H9 (cell line): Measurements from ENCODE around the gene UPF3A. TPM values are rescaled to one million over a fixed set of nuclear protein-coding genes. Genes with fewer than 3 reads are reported as not detected.
"Not testable (repeated sequence)": the region's sequence is repeated elsewhere in the genome, so short reads cannot be mapped to it uniquely, and the experiment has no call there.

Experiments
- DNase-seq: peaks from one replicate; pipeline ENCODE4 v3.0.0-alpha.2; 2017
- H2AFZ ChIP-seq: one replicate; pipeline ENCODE4 v1.6.1; 2013; ENCODE audit warnings: mild to moderate bottlenecking, low read length, control low read depth, moderate library complexity
- H2AK5ac ChIP-seq: 2 replicates; pipeline ENCODE4 v1.6.1; 2013; ENCODE audit warnings: low read length, control low read depth, mixed read lengths; ENCODE audit not compliant: insufficient read length
- H2BK120ac ChIP-seq: one replicate; pipeline ENCODE4 v1.6.1; 2013; ENCODE audit warnings: low read depth, mild to moderate bottlenecking, low read length, control low read depth, inconsistent platforms; ENCODE audit not compliant: poor library complexity, severe bottlenecking
- H2BK12ac ChIP-seq: 2 replicates; pipeline ENCODE4 v1.6.1; 2013; ENCODE audit warnings: low read length, control low read depth, mixed read lengths, low read depth; ENCODE audit not compliant: insufficient read length
- H2BK15ac ChIP-seq: 2 replicates; pipeline ENCODE4 v1.6.1; 2013; ENCODE audit warnings: low read depth, low read length, control low read depth
- H2BK20ac ChIP-seq: one replicate; pipeline ENCODE4 v1.6.1; 2013; ENCODE audit warnings: low read depth, mild to moderate bottlenecking, low read length, control low read depth, inconsistent platforms; ENCODE audit not compliant: poor library complexity, severe bottlenecking
- H2BK5ac ChIP-seq: 2 replicates; pipeline ENCODE4 v1.6.1; 2013; ENCODE audit warnings: low read length, control low read depth, mixed read lengths; ENCODE audit not compliant: insufficient read length
- H3K14ac ChIP-seq: 2 replicates; pipeline ENCODE4 v1.6.1; 2013; ENCODE audit warnings: low read length, control low read depth; ENCODE audit not compliant: insufficient read depth
- H3K18ac ChIP-seq: 2 replicates; pipeline ENCODE4 v1.6.1; 2013; ENCODE audit warnings: low read depth, mild to moderate bottlenecking, mixed read lengths, low read length, control low read depth; ENCODE audit not compliant: insufficient read length
- H3K23ac ChIP-seq: 2 replicates; pipeline ENCODE4 v1.6.1; 2013; ENCODE audit warnings: low read length, control low read depth, mixed read lengths, low read depth; ENCODE audit not compliant: insufficient read length
- H3K23me2 ChIP-seq: 2 replicates; pipeline ENCODE4 v1.6.1; 2013; ENCODE audit warnings: low read depth, mild to moderate bottlenecking, mixed read lengths, low read length, control low read depth; ENCODE audit not compliant: insufficient read length, poor library complexity, severe bottlenecking
- H3K27ac ChIP-seq: 2 replicates; pipeline ENCODE4 v1.5.1; 2013; ENCODE audit warnings: low read length, control low read depth, mixed read lengths, low read depth; ENCODE audit not compliant: insufficient read length
- H3K27me3 ChIP-seq: 2 replicates; pipeline ENCODE4 v1.6.1; 2013; ENCODE audit warnings: low read length, control low read depth, inconsistent platforms; ENCODE audit not compliant: insufficient read depth
- H3K4ac ChIP-seq: 2 replicates; pipeline ENCODE4 v1.6.1; 2013; ENCODE audit warnings: low read depth, mild to moderate bottlenecking, control low read depth, inconsistent platforms, low read length, moderate library complexity
- H3K4me1 ChIP-seq: 2 replicates; pipeline ENCODE4 v1.6.1; 2013; ENCODE audit warnings: low read length, control low read depth, inconsistent platforms; ENCODE audit not compliant: insufficient read depth
- H3K4me2 ChIP-seq: 2 replicates; pipeline ENCODE4 v1.6.1; 2013; ENCODE audit warnings: low read length, control low read depth, mixed read lengths; ENCODE audit not compliant: insufficient read length, insufficient read depth
- H3K56ac ChIP-seq: 2 replicates; pipeline ENCODE4 v1.6.1; 2013; ENCODE audit warnings: low read depth, mild to moderate bottlenecking, mixed read lengths, low read length, control low read depth; ENCODE audit not compliant: insufficient read length
- H3K79me1 ChIP-seq: 2 replicates; pipeline ENCODE4 v1.6.1; 2013; ENCODE audit warnings: low read depth, mild to moderate bottlenecking, moderate library complexity, low read length, control low read depth, inconsistent platforms; ENCODE audit not compliant: insufficient read depth, poor library complexity, severe bottlenecking
- H3K79me2 ChIP-seq: 2 replicates; pipeline ENCODE4 v1.6.1; 2013; ENCODE audit warnings: low read length, control low read depth, inconsistent platforms; ENCODE audit not compliant: insufficient read depth
- H3K9ac ChIP-seq: 2 replicates; pipeline ENCODE4 v1.6.1; 2013; ENCODE audit warnings: low read length, control low read depth, mixed read lengths; ENCODE audit not compliant: insufficient read length; ENCODE audit errors: extremely low read depth
- H3K9me3 ChIP-seq: one replicate; pipeline ENCODE4 v1.6.1; 2013; ENCODE audit warnings: low read depth, low read length, inconsistent platforms; ENCODE audit not compliant: control insufficient read depth
- H3T11ph ChIP-seq: one replicate; pipeline ENCODE4 v1.6.1; 2013; ENCODE audit warnings: mild to moderate bottlenecking, low read length, control low read depth, inconsistent platforms
- H4K20me1 ChIP-seq: one replicate; pipeline ENCODE4 v1.6.1; 2013; ENCODE audit not compliant: control insufficient read depth, insufficient read length, insufficient read depth
- H4K5ac ChIP-seq: 2 replicates; pipeline ENCODE4 v1.6.1; 2013; ENCODE audit warnings: low read depth, mild to moderate bottlenecking, mixed read lengths, low read length, control low read depth; ENCODE audit not compliant: insufficient read length
- H4K8ac ChIP-seq: replicated peaks from 2 replicates; pipeline ENCODE4 v1.6.1; 2013; ENCODE audit warnings: low read length, control low read depth, mixed read lengths, low read depth; ENCODE audit not compliant: insufficient read length
- H4K91ac ChIP-seq: 2 replicates; pipeline ENCODE4 v1.6.1; 2013; ENCODE audit warnings: low read depth, mild to moderate bottlenecking, moderate library complexity, mixed read lengths, low read length, control low read depth; ENCODE audit not compliant: insufficient read length
- H3K27ac Mint-ChIP-seq, 3 experiments: 2 replicates in 2 of 3; 3 replicates in 1 of 3; pipeline ENCODE4 v1.8.0; 2020 to 2021; ENCODE audit warnings: mixed read lengths in 3 of 3, mild to moderate bottlenecking in 1 of 3, moderate library complexity in 1 of 3
- H3K27me3 Mint-ChIP-seq: 2 replicates; pipeline ENCODE4 v1.8.0; 2021; ENCODE audit warnings: low read depth, mild to moderate bottlenecking, moderate library complexity, mixed read lengths
- H3K36me3 Mint-ChIP-seq, 3 experiments: 2 replicates in 2 of 3; 3 replicates in 1 of 3; pipeline ENCODE4 v1.8.0; 2020 to 2021; ENCODE audit warnings: low read depth in 3 of 3, mixed read lengths in 3 of 3; ENCODE audit not compliant: insufficient read depth in 1 of 3
- H3K4me1 Mint-ChIP-seq, 2 experiments: 2 replicates each; pipeline ENCODE4 v1.8.0; 2020; ENCODE audit warnings: mixed read lengths in 2 of 2
- H3K4me3 Mint-ChIP-seq, 2 experiments: 2 replicates in 1 of 2; 3 replicates in 1 of 2; pipeline ENCODE4 v1.8.0; 2020 to 2021; ENCODE audit warnings: mild to moderate bottlenecking in 2 of 2, mixed read lengths in 2 of 2, moderate library complexity in 1 of 2
- H3K9me3 Mint-ChIP-seq, 2 experiments: 2 replicates in 1 of 2; 3 replicates in 1 of 2; pipeline ENCODE4 v1.8.0; 2020; ENCODE audit warnings: mild to moderate bottlenecking in 2 of 2, mixed read lengths in 2 of 2, moderate library complexity in 1 of 2
- CTCF ChIP-seq: fragments of 200-600 bp; sonication (generic); conservative IDR thresholded peaks from 3 replicates; pipeline ENCODE4 v1.8.0; 2021; ENCODE audit warnings: antibody characterized with exemption, mild to moderate bottlenecking
- WGBS: extraction: QIAGEN DNeasy Blood & Tissue Kit; methylation state at CpG from one replicate; pipeline ENCODE4 v1.1.7; 2013; ENCODE audit warnings: missing lambda C conversion rate, low lambda C conversion rate, mixed read lengths; ENCODE audit not compliant: insufficient read length; ENCODE audit errors: extremely low coverage; 5-methylcytosine and 5-hydroxymethylcytosine counted together
- total RNA-seq: library from RNA; stranded (reverse); gene quantifications from 2 replicates; pipeline ENCODE4 v1.2.1, GENCODE V29; 2021

The UPF3A gene
- total RNA-seq, 1 experiment from 2014 or later: 81.8 TPM

DNA sequence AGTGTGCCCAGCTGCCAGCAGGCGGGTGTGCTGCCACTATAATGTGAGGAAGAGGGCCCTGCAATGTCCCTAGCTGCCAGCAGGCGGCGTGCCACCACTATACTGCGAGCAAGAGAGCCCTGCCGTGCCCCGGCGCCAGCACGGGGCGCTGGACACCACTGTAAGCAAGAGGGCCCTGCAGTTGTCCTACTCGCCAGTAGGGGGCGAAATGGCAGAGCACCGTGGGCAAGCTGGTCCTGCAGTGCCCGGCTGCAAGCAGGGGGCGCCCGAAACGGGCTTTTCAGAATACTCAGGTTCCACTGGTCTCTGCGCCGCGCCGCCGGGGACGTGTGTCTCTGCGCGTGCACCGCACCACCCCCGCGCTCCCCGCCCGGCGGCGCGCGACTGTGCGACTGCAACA lies 71.4 kb downstream of the UPF3A start:
- H3K9ac ChIP-seq, H3K4me2 ChIP-seq, H3K79me2 ChIP-seq, H2AFZ ChIP-seq, H3K27ac ChIP-seq, H4K91ac ChIP-seq, H3K36me3 Mint-ChIP-seq, H2BK15ac ChIP-seq, H3K18ac ChIP-seq, H3T11ph ChIP-seq, H3K27me3 ChIP-seq, H2BK12ac ChIP-seq, H3K9me3 ChIP-seq, H3K79me1 ChIP-seq, H3K14ac ChIP-seq, H3K4me1 ChIP-seq, H4K20me1 ChIP-seq, H3K23me2 ChIP-seq, H3K4ac ChIP-seq, H3K27me3 Mint-ChIP-seq, H3K23ac ChIP-seq, H3K56ac ChIP-seq, H3K27ac Mint-ChIP-seq, H2BK120ac ChIP-seq, H2BK5ac ChIP-seq, H3K4me3 Mint-ChIP-seq, H2BK20ac ChIP-seq, H4K5ac ChIP-seq, H2AK5ac ChIP-seq, H4K8ac ChIP-seq: not testable (repeated sequence)
- H3K4me1 Mint-ChIP-seq: peaks cover 6 to 16% of the 10 kb centered on the region in 2 experiments; a peak in 3 of 4 replicates
- H3K9me3 Mint-ChIP-seq: peaks cover 10% of the 10 kb centered on the region in 2 experiments; a peak in 4 of 5 replicates
- peak; percentile 78 for DNase-seq
- WGBS: no CpG with 5 or more reads among the region's 34 CpGs
- TF ChIP-seq CTCF: peak; percentile 73

- H3K4me1 ChIP-seq, DNase-seq, H3T11ph ChIP-seq, H4K20me1 ChIP-seq, H3K9ac ChIP-seq, H3K9me3 ChIP-seq, H3K23ac ChIP-seq, H2BK120ac ChIP-seq, H4K8ac ChIP-seq, H3K79me1 ChIP-seq, H4K5ac ChIP-seq, H2BK5ac ChIP-seq, H3K23me2 ChIP-seq, H3K18ac ChIP-seq, H3K27me3 Mint-ChIP-seq, H2AFZ ChIP-seq, H2BK15ac ChIP-seq, H3K27ac Mint-ChIP-seq, H2BK20ac ChIP-seq, H3K4me2 ChIP-seq, H3K4ac ChIP-seq, H2BK12ac ChIP-seq, H3K27ac ChIP-seq, H3K36me3 Mint-ChIP-seq, H3K27me3 ChIP-seq, H3K56ac ChIP-seq, H4K91ac ChIP-seq, H3K4me3 Mint-ChIP-seq, H3K14ac ChIP-seq, H3K79me2 ChIP-seq, H2AK5ac ChIP-seq: not testable (repeated sequence)
- H3K9me3 Mint-ChIP-seq: peaks cover 10% of the 10 kb centered on the region in 2 experiments; a peak in 4 of 5 replicates
- H3K4me1 Mint-ChIP-seq: peaks cover 6 to 16% of the 10 kb centered on the region in 2 experiments; a peak in 3 of 4 replicates
- no CpG with 5 or more reads among the region's 38 CpGs for WGBS
Observed at GRCh38 chr13:114353382-114353781, 72.0 kb downstream of the UPF3A start.
